ENCODE measurements around the gene TLE1. TPM values are rescaled to one million over a fixed set of nuclear protein-coding genes. Genes with fewer than 3 reads are reported as not detected.
"Not testable (repeated sequence)": the region's sequence is repeated elsewhere in the genome, so short reads cannot be mapped to it uniquely, and the experiment has no call there.

TLE1 gene
- total and polyA plus RNA-seq, 9 donors: 25.8 to 58.1 (median 41.1) TPM

DNA sequence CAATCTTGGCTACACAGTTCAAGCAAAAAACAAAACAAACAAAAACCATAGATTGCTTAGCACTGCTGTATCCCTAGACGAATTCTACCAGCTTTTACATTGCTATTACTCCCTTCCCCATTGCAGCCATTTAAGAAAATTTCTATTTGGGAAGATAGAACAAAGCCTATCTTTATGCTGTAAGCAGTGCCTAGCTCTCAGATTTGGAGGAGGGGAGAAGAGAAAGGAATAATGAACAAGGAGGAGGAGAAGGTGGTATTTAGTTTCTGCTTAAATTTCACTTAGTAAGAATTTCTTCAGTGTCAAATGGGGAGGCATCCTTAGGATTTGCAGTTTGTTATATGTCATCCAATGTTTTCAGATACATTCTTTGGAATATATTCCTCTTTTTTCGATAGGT lies 16.2 kb upstream of the TLE1 start:
- TF ChIP-seq, protein P1, sequence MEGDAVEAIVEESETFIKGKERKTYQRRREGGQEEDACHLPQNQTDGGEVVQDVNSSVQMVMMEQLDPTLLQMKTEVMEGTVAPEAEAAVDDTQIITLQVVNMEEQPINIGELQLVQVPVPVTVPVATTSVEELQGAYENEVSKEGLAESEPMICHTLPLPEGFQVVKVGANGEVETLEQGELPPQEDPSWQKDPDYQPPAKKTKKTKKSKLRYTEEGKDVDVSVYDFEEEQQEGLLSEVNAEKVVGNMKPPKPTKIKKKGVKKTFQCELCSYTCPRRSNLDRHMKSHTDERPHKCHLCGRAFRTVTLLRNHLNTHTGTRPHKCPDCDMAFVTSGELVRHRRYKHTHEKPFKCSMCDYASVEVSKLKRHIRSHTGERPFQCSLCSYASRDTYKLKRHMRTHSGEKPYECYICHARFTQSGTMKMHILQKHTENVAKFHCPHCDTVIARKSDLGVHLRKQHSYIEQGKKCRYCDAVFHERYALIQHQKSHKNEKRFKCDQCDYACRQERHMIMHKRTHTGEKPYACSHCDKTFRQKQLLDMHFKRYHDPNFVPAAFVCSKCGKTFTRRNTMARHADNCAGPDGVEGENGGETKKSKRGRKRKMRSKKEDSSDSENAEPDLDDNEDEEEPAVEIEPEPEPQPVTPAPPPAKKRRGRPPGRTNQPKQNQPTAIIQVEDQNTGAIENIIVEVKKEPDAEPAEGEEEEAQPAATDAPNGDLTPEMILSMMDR (IDR thresholded peaks at IDR 0.05): no peak
- TF ChIP-seq EP300 (IDR thresholded peaks at IDR 0.05) (no peak), POLR2A (IDR thresholded peaks at IDR 0.05) (no peak)
- 90 to 92% (median 91%) methylated on average over 2 of the region's 2 CpGs for WGBS, 3 donors
- no peak for DNase-seq
- H3K4me1 ChIP-seq (ENCODE audit: insufficient read depth): no peaks in the 10 kb centered on the region
- H3K4me3 ChIP-seq: no peak overlapping the region
- H3K27ac ChIP-seq: no peak overlapping the region
- no peaks in the 10 kb centered on the region for H3K9me3 ChIP-seq
- intact Hi-C loops (cut with DNase I): no loop called here
- H3K36me3 ChIP-seq: no peaks in the 10 kb centered on the region
- no peaks in the 10 kb centered on the region for H3K27me3 ChIP-seq

DNA sequence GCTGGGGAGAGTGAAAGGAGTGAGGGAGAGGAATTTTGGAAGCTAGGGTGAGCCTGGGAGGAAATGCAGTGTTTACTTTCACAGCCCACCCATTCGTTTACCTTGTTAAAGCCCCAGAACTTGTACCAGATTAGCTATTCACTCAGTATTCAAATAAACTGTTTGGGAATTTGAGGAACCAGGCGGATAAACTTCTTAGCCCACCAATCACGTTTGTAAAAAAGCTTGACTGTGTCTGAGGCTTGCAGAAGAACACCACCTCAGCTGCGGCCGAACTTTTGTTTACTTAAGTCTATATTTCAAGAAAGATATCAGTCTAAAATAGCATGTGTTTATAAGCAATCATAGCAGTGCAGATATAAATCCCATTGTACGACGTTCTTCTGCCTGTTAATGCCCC lies 5.2 kb upstream of the TLE1 start:
- H3K4me3 ChIP-seq: no peak overlapping the region
- intact Hi-C loops (cut with DNase I): loop anchor here in 1 of 4 donors (5.0 kb wide), 1 partner anchor 148 kb away; no protein-coding TSS in a partner anchor
- 10 to 25% (median 19%) methylated on average over 7 of the region's 7 CpGs for WGBS, 3 donors

DNA sequence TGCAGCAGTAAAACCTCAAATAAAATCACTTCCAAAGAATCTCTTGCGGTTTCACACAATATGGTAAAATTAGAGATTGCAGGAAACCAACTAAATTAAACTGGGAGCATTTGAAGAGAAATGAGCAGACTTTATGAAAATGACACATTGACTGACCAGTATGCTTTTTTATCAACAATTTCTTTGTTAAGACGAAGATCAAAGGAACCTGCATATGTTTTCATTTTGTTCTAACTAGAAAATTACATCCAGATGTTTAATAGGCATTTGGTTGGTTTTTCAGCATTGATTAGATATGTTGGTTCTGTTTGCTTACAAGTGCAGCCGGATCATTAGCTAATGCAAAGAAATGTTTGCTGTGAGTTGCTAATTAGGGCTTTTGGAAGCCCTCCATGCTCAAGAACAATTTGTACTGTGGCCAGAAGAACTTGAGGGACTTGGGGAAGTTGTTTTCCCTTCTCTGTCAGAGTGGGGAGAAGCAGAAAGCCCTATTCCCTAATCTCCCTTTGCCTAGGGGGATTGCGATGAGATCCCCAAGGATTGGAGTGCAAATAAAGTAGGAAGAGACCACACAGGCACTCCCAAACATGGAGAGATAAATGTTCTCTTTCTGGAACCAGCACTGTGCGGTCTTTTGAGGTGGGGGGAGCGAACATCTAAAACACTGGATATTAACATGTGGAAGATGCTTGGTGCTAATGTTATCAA lies 4.5 kb upstream of the TLE1 start:
- DNase-seq: no peak
- TF ChIP-seq, protein P1 (IDR thresholded peaks at IDR 0.05): no peak
- no peak for TF ChIP-seq POLR2A (IDR thresholded peaks at IDR 0.05)
- TF ChIP-seq EP300 (IDR thresholded peaks at IDR 0.05): no peak
- Histone ChIP-seq H3K4me3 (no peak overlapping the region), H3K27ac (no peak overlapping the region), H3K4me1 (ENCODE audit: insufficient read depth) (no peaks in the 10 kb centered on the region), H3K9me3 (no peaks in the 10 kb centered on the region), H3K27me3 (no peaks in the 10 kb centered on the region), H3K36me3 (no peaks in the 10 kb centered on the region)
- 21 to 32% (median 23%) methylated on average over 6 of the region's 6 CpGs for WGBS, 3 donors
- intact Hi-C loops (cut with DNase I): loop anchor here in 1 of 4 donors (5.0 kb wide), 1 partner anchor 148 kb away; no protein-coding TSS in a partner anchor

More for the DNA sequence above, 5.2 kb upstream of the TLE1 start:
- no peak for TF ChIP-seq EP300 (IDR thresholded peaks at IDR 0.05)
- TF ChIP-seq, protein P1 (IDR thresholded peaks at IDR 0.05): no peak
- no peak for TF ChIP-seq POLR2A (IDR thresholded peaks at IDR 0.05)
- H3K9me3 ChIP-seq: no peaks in the 10 kb centered on the region
- no peaks in the 10 kb centered on the region for H3K4me1 ChIP-seq (ENCODE audit: insufficient read depth)
- H3K27ac ChIP-seq: no peak overlapping the region
- no peaks in the 10 kb centered on the region for H3K27me3 ChIP-seq
- no peak for DNase-seq
- H3K36me3 ChIP-seq: no peaks in the 10 kb centered on the region

DNA sequence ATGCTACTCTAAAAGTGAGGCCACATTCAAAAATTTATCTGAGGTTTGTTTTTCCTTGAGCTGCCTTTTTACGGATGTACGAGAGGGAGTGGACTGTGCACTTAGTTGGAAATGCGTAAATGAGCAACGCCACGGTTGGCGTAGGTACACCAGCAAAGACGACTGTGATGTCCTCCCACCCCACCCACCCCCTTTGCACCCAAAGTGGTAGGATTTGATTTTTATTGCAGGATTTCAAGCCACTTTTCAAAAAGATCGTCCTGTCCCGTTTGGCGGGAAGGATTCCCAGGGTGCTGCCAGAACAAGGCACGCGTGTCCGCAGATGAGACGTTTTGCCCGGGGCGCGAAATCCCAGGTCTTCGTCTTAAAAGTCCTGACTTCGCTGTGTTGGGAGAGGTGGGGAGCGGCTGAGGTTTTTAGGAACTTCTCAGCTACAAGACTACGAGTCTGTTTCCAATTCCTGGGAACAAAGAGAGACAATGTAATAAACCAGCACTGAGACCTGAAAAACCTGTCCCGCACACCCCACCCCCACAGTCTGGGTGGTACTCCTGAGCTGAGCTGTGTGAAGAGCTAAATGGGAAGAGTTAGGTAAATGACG lies 1.0 kb upstream of the TLE1 start:
- peak; percentile 30 to 64 (median 57) for DNase-seq
- no peaks in the 10 kb centered on the region for H3K4me1 ChIP-seq (ENCODE audit: insufficient read depth)
- H3K4me3 ChIP-seq: peak overlapping the region; percentile 44
- TF ChIP-seq POLR2A (IDR thresholded peaks at IDR 0.05): no peak
- TF ChIP-seq, protein P1 (IDR thresholded peaks at IDR 0.05): no peak
- no peak for TF ChIP-seq EP300 (IDR thresholded peaks at IDR 0.05)
- peak overlapping the region; percentile 2 to 83 for H3K27ac ChIP-seq
- WGBS, 3 donors: 3 to 4% (median 4%) methylated on average over 23 of the region's 23 CpGs
- intact Hi-C loops (cut with DNase I): loop anchor here in 1 of 4 donors (5.0 kb wide), 1 partner anchor 152 kb away; no protein-coding TSS in a partner anchor
- no peaks in the 10 kb centered on the region for H3K27me3 ChIP-seq
- H3K36me3 ChIP-seq: no peaks in the 10 kb centered on the region
- H3K9me3 ChIP-seq: no peaks in the 10 kb centered on the region

DNA sequence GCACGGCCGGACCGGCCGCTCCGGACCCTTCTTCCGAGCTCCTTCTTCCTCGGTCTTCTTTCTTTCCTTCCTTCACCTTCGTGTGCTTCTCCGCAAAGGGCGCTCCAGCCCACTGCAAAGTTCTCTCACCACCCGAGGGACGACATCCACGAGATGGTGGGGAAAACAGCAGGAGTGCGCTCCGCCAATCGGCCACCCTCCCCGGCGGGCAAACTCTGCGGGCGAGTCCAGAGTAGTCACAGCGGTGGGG lies 329 bp downstream of the TLE1 start:
- 0 to 1% (median 1%) methylated on average over 13 to 21 of the region's 21 CpGs for WGBS, 3 donors

DNA sequence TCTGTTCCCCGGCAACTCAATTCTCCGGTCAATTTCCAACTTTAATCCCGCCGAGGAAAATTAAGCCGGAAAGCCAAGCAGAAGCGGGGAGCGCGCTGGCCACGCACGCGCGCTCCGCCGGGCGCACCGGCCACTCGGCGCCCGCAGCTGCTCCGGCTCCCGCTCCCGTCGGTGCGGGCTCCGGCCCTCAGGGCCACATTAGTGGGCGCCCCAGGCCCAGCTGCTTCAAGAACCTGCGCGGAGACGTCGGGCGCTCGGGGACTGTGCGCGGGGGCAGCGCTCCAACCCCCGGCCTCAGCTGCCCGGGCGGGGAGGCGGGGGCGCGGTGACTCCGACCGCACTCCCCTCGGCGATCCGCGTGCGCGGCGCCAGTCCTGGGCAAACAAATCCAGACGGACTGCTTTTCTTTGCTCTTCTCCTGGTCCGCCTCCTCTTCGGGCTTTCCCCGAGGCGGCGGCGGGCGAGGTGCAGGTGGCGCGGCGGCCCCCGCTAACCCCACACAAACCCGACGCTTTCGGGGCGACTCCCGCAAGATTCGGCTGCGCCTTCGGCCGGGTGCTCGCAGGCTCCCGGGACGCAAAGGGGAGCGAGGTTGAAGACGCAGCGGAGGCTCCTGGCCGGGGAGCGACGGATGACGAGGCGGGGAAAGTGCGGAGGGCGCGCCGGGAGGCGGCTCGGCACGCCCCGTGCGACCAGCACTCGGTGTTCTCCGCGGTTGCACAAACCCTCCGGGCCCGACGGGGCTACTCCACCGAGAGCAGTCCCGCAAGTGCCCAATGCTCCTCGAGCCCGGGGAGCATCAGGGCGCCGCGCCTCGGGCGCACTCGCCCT lies 870 bp downstream of the TLE1 start:
- 0 to 1% (median 0%) methylated on average over 48 to 107 of the region's 107 CpGs for WGBS, 3 donors
- Histone ChIP-seq H3K4me3 (peak overlapping the region; percentile 91), H3K27ac (peak overlapping the region; percentile 15 to 83)
- not testable (repeated sequence) for H3K4me1 ChIP-seq (ENCODE audit: insufficient read depth); H3K9me3 ChIP-seq; H3K36me3 ChIP-seq; H3K27me3 ChIP-seq
- intact Hi-C loops (cut with DNase I): loop anchor here (5.0 to 10.0 kb wide), 3 partner anchors 74 to 166 kb away; no protein-coding TSS in a partner anchor
- peak; percentile 50 to 79 (median 66) for DNase-seq

More for the DNA sequence above, 329 bp downstream of the TLE1 start:
- peak overlapping the region; percentile 16 to 83 for H3K27ac ChIP-seq
- peak overlapping the region; percentile 91 for H3K4me3 ChIP-seq
- H3K4me1 ChIP-seq (ENCODE audit: insufficient read depth); H3K9me3 ChIP-seq; DNase-seq; H3K36me3 ChIP-seq; H3K27me3 ChIP-seq: not testable (repeated sequence)
- intact Hi-C loops (cut with DNase I): loop anchor here (5.0 to 10.0 kb wide), 3 partner anchors 74 to 167 kb away; no protein-coding TSS in a partner anchor
